Loucy (cell line): ENCODE data around the gene SEC14L3.
"Not testable (repeated sequence)": the region's sequence is repeated elsewhere in the genome, so short reads cannot be mapped to it uniquely, and the experiment has no call there.

ENCODE experiments used
- H2AFZ ChIP-seq: fragments of 200-600 bp; sonication (generic); 2 replicates; pipeline ENCODE4 v1.6.0; 2016; ENCODE audit warnings: antibody characterized with exemption, mild to moderate bottlenecking, low read length, moderate library complexity
- H3F3A ChIP-seq: fragments of 200-600 bp; 2 replicates; pipeline ENCODE4 v1.6.0; 2016; ENCODE audit warnings: antibody characterized with exemption, low read depth, mild to moderate bottlenecking
- H3K27me3 ChIP-seq: fragments of 200-600 bp; sonication (generic); 2 replicates; pipeline ENCODE4 v1.6.1; 2014; ENCODE audit warnings: low read length, mild to moderate bottlenecking; ENCODE audit not compliant: insufficient read depth, poor library complexity, severe bottlenecking
- H3K36me3 ChIP-seq: fragments of 200-600 bp; sonication (generic); 2 replicates; pipeline ENCODE4 v1.6.1; 2016; ENCODE audit warnings: low read length; ENCODE audit not compliant: insufficient read depth
- H3K4me1 ChIP-seq: fragments of 200-600 bp; sonication (generic); 2 replicates; pipeline ENCODE4 v1.5.1; 2014; ENCODE audit warnings: low read length, mild to moderate bottlenecking; ENCODE audit not compliant: insufficient read depth, poor library complexity, severe bottlenecking
- H3K4me2 ChIP-seq: fragments of 200-600 bp; sonication (generic); 2 replicates; pipeline ENCODE4 v1.6.0; 2014; ENCODE audit warnings: antibody characterized with exemption, low read length, low read depth, mild to moderate bottlenecking; ENCODE audit not compliant: poor library complexity, severe bottlenecking
- H3K4me3 ChIP-seq: fragments of 200-600 bp; sonication (generic); 2 replicates; pipeline ENCODE4 v1.5.1; 2014; ENCODE audit warnings: low read length, mild to moderate bottlenecking, mixed read lengths; ENCODE audit not compliant: poor library complexity, severe bottlenecking
- H3K79me2 ChIP-seq: fragments of 200-600 bp; sonication (generic); 2 replicates; pipeline ENCODE4 v1.6.1; 2014; ENCODE audit warnings: low read length; ENCODE audit not compliant: insufficient read depth
- H3K9ac ChIP-seq: fragments of 200-600 bp; sonication (generic); 2 replicates; pipeline ENCODE4 v1.6.0; 2014; ENCODE audit warnings: mild to moderate bottlenecking, low read depth, low read length, moderate library complexity; ENCODE audit not compliant: poor library complexity, severe bottlenecking
- H3K9me2 ChIP-seq: fragments of 200-600 bp; sonication (generic); replicated peaks from 2 replicates; pipeline ENCODE4 v1.6.1; 2016; ENCODE audit warnings: low read depth, low read length, mixed read lengths
- H3K9me3 ChIP-seq: fragments of 200-600 bp; sonication (generic); 2 replicates; pipeline ENCODE4 v1.6.1; 2014; ENCODE audit warnings: mild to moderate bottlenecking, antibody characterized with exemption, low read length, low read depth; ENCODE audit not compliant: insufficient read depth
- H4K20me1 ChIP-seq: fragments of 200-600 bp; sonication (generic); 2 replicates; pipeline ENCODE4 v1.6.0; 2014; ENCODE audit warnings: antibody characterized with exemption, low read length, mild to moderate bottlenecking; ENCODE audit not compliant: insufficient read depth, poor library complexity, severe bottlenecking
- CTCF ChIP-seq: fragments of 200-600 bp; sonication (generic); conservative IDR thresholded peaks from 2 replicates; pipeline ENCODE4 v1.5.1; 2014; ENCODE audit warnings: mild to moderate bottlenecking, antibody characterized with exemption, low read length
- EZH2phosphoT487 ChIP-seq: fragments of 200-600 bp; IDR thresholded peaks from 2 replicates; pipeline ENCODE4 v1.6.1; 2018; ENCODE audit warnings: antibody characterized with exemption, mild to moderate bottlenecking, moderate library complexity, borderline replicate concordance

Gene SEC14L3

GRCh38 chr22:30470655-30471054 is 1.2 kb downstream of the SEC14L3 start:
- no peak for TF ChIP-seq EZH2phosphoT487
- TF ChIP-seq CTCF: no peak
- Histone ChIP-seq H3K9ac (no peak overlapping the region), H3K79me2 (no peaks in the 10 kb centered on the region), H3K27me3 (peaks cover 9% of the 10 kb centered on the region), H2AFZ (no peak overlapping the region), H3K4me2 (no peak overlapping the region), H3K9me3 (no peaks in the 10 kb centered on the region), H3K9me2 (no peaks in the 10 kb centered on the region), H3K36me3 (no peaks in the 10 kb centered on the region), H4K20me1 (no peaks in the 10 kb centered on the region), H3K4me1 (no peaks in the 10 kb centered on the region), H3K4me3 (no peak overlapping the region), H3F3A (no peaks in the 10 kb centered on the region)

- H3K9me3 ChIP-seq: no peaks in the 10 kb centered on the region
- H3K79me2 ChIP-seq: no peaks in the 10 kb centered on the region
- H3K4me3 ChIP-seq: no peak overlapping the region
- H3K27me3 ChIP-seq: peaks cover 17% of the 10 kb centered on the region
- no peak overlapping the region for H3K4me2 ChIP-seq
- no peaks in the 10 kb centered on the region for H4K20me1 ChIP-seq
- TF ChIP-seq CTCF (no peak), EZH2phosphoT487 (no peak)
- no peak overlapping the region for H3K9ac ChIP-seq
- no peaks in the 10 kb centered on the region for H3K9me2 ChIP-seq
- no peaks in the 10 kb centered on the region for H3K4me1 ChIP-seq
- H3K36me3 ChIP-seq: no peaks in the 10 kb centered on the region
- no peaks in the 10 kb centered on the region for H3F3A ChIP-seq
- no peak overlapping the region for H2AFZ ChIP-seq
Measured at GRCh38 chr22:30469165-30469564, 2.7 kb downstream of the SEC14L3 start.

GRCh38 chr22:30460555-30460954 is 11.3 kb downstream of the SEC14L3 start:
- not testable (repeated sequence) for H3K36me3 ChIP-seq, H3K4me2 ChIP-seq, H3F3A ChIP-seq, H3K79me2 ChIP-seq, H3K4me3 ChIP-seq, H3K27me3 ChIP-seq, H3K9ac ChIP-seq, H4K20me1 ChIP-seq, H3K4me1 ChIP-seq, H2AFZ ChIP-seq, H3K9me2 ChIP-seq, H3K9me3 ChIP-seq

GRCh38 chr22:30460147-30460546 is 11.7 kb downstream of the SEC14L3 start:
- H2AFZ ChIP-seq: no peak overlapping the region
- H3K27me3 ChIP-seq: peaks cover 5% of the 10 kb centered on the region
- H3K9me2 ChIP-seq: no peaks in the 10 kb centered on the region
- H3K9me3 ChIP-seq: no peaks in the 10 kb centered on the region
- no peak overlapping the region for H3K9ac ChIP-seq
- no peak overlapping the region for H3K4me2 ChIP-seq
- H3F3A ChIP-seq: no peaks in the 10 kb centered on the region
- H3K4me1 ChIP-seq: no peaks in the 10 kb centered on the region
- no peaks in the 10 kb centered on the region for H3K36me3 ChIP-seq
- H4K20me1 ChIP-seq: no peaks in the 10 kb centered on the region
- no peaks in the 10 kb centered on the region for H3K79me2 ChIP-seq
- no peak overlapping the region for H3K4me3 ChIP-seq
- TF ChIP-seq EZH2phosphoT487 (no peak), CTCF (no peak)
